Fibroblast of skin of left biceps (primary cell): ENCODE data around the gene KLHL29.
A peak's percentile ranks its signal among the peaks of the same experiment; 100 is the strongest.

ENCODE experiments used
- DNase-seq, 2 experiments: peaks; one replicate each; pipeline ENCODE4 v3.0.0-alpha.2; 2013; ENCODE audit warnings: low read depth in 2 of 2

KLHL29 gene

DNA sequence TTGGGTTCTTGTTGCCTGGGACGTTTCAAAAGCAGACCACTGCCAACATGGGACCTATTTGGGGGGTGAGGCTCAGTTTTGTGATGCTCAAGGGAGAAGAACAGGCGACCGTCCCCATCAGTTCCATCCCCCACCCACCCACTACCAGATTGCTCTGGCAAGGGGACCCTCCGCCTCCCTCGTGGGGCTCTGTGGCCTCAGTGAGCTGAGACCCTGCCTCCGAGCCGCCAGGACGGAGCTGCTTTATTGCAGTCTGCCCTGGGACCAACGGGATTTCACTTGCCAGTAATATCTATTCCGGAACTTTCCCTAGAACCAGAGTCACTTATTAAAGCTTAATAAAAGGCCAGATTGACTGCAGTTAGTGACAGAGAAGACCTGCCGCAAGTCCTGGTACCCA lies 146.3 kb downstream of the KLHL29 start:
- DNase-seq = no peak

DNA sequence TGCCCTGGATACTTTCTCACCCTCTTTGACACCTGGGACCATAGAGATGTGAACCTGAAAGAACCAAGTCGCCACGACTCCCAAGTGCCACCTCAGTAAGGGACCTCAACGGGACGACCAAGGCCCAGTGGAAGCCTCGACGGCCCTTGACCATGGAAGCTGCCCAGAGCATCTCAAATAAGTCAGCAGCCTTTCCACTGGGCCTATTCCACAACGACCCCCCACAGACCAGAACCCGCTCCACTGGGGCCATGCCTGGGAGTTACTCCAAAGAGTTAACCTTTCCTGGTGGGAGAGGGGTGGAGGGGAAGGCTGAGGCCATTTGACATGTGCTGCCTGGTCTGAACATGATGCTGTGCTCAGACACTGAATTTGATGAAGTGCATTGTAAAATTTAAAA lies 146.9 kb downstream of the KLHL29 start:
- DNase-seq = no peak

DNA sequence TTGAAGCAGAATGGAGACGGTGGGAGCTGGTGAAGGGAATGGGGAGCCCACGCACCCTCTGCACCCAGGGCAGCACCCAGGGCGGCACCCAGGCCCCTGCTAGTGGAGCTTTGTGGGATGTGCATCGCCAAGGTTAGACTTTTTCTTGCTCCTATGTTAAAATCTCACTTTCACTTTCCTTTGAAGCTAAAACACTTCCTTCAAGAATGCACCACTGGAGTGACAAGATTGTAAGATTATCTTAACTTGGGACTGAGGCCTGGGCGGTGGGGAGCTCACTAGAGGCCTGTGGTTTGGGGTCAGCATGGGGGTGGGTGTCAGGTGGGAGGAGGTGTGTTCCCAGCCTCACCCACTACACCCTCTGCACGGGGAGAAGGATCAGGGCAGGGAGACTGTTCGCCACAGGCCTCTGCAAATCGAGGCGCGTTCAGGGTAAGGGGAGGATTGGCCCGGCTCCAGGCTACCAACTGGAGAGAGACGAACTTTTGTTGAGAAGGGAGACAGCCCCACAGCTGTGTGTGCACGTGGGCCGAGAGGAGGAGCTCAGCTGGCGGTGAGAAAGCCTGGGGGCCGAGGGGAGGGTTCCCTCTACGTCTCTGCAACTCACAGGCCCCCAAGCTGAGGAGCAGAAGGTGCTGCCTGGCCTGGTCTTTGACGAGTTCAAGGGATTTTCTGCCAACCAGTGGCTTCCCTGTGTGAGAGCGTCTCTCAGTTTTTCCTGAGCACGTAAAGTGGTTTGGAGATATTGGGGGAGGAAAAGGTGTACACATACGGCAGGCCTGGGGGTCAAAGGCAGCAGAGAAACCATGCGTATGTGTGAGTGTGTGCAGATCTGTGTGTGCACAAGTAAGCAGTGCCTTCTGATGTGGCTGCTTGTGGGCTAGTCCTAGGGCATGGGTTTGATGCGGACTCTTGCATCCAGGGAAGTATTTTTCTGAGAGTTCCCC lies 147.7 kb downstream of the KLHL29 start:
- DNase-seq = no peak

DNA sequence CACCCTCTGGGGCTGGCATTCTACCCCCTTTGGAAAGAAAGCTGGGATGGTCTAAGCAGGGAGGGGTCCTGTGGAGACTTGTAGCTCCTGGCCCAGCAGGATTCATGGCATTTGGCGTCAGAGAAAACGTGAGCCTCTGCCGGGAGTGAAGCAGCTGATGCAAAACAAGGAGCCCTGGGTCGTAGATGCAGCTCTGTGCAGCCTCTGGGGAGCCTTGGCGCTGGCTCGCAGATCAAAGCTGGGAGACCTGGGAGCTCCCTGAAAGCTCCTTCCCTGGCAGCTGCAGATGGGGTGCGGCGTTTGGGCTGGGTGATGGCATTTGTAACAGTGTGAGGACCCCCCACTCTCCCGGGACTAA lies 148.3 kb downstream of the KLHL29 start:
- no peak for DNase-seq

DNA sequence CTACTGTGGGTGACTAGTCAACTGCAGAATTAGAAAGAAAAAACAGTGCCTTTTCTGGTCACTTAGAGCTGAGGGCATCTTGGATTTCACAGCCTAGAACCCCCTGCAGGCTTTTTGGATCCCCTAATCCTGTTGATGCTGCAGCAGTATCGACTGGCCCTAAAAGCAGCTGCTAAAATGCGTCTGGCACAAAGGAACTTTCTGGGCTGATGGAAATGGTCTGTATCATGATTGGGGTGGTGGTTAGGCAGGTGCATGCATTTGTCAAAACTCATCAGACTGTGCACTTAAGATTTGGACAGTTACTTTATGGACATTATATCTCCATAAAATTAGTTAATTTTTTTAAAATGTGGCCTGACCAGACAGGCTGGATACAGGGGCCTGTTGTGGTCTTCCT lies 149.8 kb downstream of the KLHL29 start:
- DNase-seq = no peak

DNA sequence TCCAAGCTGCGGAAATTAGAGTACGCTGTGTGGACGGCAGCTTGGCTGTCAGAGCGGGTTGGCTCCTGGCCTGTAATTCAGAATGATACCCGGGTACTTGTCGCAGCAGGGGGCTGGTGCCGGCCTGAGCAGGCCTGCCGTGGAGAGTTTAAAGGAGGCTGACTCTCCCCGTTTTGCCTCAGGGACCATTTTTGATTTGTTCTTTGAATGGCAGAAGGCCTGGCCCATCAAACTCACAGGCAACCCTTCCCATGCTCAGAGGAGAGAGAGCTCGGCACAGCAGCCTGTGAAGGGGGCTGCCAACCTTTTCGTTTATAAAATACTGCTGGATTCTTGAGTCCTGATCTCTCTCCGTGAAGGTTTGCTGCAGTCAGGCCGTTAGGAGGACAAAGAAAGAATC lies 151.3 kb downstream of the KLHL29 start:
- DNase-seq = no peak

DNA sequence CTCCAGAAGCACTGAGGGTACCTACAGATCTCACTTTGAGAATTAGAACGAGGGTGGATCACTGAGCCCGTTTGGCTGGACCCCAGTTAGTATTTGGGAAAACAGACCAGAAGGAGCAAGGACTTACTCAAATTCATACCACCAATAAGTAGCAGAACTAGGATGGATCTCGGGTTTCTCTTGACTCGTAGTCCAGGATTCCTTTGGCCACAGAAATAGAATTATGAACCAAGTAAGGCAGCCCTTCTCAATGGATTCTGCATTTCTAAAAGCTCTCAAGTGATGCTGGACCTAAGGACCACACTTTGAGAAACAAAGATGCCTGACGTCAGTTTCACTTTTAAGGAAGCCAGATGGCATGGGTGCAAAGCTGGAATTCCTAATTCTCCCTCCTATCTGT lies 153.0 kb downstream of the KLHL29 start:
- DNase-seq = peak; percentile 12 to 28

DNA sequence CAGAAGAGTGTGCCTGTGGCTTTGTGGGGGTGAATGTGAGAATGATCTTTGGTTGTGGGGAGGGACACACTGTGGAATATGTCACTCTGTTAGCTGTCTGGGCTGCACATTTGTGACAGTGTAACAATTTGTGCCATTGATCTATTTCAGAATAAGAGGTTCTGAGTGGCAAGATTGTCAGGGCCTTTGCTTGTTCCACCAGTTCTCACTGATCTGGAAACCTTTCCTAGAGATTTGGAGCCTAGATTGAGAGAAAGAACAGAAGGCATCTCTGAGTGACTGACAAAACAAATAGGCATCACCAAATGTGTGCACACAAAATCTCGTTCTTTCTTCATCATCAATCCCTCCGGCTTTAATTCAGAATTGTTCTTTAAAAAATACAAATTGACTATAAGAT lies 153.6 kb downstream of the KLHL29 start:
- DNase-seq = no peak

DNA sequence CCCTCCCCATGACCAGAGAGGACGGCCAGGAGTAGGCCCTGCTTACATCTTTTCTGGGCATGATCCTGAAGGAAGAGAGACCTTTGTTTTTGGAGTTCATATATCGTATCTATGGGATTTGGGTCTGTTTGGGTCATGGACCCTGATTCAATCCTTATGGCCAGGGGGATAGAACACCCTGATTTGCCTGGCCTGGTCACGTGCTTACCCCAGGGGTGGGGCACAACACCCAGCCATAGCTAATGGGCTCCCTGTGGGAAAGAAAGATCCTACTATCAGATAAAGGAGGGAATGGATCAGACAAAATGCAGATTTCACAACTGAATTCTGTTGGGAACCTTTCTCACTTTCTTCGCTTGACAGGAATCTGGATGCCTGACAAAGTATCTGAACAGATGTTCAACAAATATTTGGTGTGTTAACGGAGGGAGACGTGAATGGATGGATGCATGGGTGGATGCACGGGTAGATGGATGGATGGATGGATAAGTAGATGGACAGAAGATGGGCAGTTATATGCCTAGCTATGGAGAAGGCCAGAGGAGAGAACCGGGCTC lies 155.9 kb downstream of the KLHL29 start:
- DNase-seq = no peak

DNA sequence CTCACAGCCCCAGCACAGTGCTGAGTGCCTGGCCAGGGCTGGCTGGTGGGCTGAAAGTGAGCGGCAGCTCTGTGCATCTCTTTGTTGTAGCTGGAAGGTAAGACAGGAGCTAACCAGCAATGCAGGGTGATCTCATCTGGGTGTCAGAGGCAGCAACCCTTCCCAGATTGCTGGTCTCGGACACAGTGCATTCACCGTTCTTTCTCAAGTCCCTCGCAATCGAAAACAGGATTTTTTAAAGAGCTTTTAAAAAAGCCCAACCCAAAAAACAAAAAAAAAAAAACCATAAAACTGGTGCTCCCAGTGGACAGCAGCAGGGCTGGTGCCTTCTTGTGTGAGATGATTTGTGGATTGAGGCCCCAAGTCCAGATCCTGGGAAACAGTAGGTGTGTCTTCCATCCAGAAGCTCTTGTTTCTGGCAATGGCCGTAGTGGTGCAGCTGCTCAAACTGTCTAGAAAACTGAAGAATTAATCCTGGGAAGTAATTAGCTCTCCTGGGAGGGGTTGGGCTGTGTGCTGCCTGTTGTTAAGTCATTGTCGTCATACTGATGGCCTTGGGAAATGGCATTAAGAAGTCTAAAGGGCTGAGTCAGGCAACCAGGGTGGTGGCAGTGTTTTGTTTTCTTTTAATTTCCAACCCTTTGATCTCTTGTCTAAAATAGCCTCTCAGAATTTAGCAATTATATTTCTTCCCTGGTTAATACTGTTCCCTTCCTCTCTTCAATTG lies 156.7 kb downstream of the KLHL29 start:
- DNase-seq = no peak

DNA sequence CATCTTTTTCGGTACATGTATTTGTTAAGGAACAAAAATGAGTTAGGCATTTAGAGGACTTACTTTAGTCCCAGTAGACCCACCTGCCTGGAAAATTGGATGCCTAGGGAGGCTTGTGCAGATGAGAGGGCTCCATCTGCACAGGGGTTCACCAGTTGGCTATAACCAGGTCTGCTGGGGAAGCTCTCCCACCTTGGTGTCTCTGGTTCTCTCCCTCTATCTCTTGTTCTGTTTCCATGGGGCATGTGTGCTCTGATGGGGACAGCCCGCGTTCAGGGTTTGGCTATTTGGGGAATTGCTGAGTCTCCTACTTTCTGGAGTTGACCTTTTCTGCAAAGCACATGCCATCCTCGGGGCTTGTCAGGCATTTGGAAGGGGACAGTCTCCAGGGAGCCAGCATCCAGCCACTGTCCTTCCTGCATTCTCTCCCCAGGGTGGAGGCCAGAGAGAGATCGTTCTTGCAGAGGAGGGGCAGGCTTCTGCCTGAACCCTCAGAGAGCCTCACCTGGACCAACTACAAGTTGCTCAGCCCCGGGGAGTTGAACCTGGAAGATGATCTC lies 157.3 kb downstream of the KLHL29 start:
- no peak for DNase-seq

DNA sequence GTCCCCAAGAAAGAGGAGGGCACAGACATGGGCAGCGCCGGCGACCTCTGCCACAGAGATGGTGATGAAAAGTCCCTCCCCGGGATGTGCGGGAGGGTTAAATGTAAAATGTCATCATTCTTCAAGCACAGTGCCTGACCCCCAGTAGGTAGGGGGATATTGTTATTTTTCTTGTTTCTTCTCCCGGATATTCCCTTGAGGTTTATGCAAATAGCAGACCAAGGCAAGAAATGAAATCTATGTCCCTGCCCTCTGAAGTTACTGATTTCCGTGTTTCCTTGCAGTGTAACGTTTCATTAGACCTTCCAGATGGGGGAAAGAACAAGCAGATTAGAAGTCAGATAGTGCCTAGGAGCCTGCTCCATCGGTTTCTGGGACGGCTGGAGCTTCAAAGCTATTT lies 158.3 kb downstream of the KLHL29 start:
- DNase-seq = no peak

DNA sequence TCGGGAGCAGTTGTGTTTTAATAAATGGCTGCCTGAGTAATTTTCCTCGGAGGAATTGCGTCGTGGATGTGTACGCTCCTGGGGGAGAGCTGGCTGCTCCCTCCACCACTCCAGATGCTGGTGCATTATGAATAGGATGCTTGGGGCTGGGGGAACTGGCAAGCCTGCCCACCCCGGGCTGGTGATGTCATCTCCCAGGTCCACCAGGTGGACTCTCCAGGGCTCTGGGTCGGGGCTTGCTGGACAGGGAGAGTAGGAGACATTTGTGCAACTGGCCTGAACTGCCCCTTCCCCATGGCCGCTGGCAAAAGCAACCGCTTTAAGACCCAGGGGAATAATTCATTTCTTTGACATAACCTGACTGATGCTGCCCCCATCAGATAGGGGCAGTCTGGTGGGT lies 158.7 kb downstream of the KLHL29 start:
- no peak for DNase-seq

DNA sequence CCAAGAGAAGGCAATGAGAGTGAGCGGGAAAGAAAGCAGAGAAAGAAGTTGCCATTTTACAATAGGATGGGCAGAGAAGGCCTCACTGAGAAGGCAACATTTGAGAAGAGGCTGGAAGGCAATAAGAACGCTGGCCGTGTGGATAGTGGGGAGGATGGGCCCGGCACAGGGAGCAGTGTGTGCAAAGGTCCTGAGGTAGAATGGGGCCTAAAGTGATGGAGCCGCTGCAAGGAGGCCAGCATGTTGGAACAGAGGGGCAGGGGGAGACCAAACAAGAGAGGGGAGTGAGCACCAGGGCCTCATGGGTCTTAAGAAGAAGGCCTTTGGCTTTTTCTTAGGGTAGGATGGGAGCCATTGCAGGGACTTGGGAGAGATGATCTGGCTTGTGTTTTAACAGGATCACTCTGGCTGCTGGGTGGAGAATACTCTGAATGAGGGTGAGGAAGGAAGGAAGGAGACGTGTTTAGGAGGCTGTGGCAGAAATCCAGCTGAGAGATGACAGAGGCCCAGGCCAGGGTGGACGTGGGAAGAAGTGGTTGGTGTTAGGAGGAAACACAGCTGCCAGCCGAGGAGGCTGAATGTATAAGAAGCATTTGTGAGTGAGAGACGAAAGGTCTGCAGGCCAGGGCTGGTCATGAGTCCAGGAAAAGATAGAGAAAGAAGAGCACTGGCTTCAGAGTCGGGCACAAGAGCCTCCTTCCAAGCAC lies 159.8 kb downstream of the KLHL29 start:
- DNase-seq = no peak

DNA sequence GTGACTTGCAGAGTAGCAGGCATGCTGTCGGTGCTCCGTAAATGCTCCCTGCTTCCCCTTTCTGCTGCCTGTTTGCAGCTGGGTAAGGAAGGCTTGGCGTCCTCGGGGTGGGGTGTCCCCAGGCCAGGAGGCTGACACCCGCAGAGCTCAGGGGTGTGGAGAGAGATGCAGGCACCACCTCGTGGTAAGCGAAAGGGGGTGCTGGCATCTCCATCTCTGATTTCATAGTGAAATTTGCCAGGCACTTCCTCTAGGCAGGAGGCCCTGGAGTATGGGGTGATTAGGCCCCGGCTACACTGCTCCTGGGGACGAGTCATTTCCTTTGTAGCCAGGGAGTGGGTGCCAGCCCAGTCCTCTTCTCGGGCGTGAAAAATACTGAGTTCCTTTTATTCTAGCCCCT lies 160.4 kb downstream of the KLHL29 start:
- DNase-seq = no peak

DNA sequence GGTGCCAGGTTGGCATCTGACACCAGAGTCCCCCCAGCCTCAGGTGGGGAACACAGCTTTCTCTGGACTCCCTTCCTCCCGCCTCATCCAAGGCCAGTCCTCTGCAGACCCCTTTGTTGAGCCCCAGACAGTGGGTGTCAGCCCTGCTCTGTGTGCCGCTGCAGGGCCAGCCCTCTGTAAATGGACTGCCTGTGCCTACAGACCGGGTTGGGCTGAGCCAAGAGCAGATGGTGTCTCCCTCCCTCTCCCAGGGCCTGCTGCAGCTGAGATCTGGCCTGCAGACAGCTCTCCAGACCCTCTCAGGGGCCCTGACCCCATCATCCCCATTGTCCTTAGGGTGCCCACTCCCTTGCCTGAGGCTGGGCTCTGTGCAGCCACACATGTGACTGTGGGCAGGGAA lies 160.8 kb downstream of the KLHL29 start:
- DNase-seq = no peak

DNA sequence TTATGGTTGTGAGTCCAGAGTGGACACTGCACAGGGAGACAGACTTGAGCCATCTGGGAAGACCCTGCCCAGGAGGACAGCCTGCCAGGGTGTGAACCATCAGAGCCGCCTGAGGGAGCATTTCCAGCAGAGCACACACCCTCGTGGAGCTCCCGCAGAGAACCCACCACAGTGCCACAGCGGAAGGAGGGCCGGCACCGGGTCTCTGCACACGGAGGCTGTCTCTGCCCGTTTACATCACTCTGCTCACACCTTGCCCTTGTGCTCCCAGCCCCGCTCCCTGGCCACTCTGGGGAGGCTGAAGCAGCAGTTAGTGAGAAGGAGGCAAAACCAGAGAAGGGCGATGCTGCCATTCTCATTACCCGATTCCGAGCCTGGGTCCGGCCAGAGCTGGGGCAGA lies 161.9 kb downstream of the KLHL29 start:
- no peak for DNase-seq

DNA sequence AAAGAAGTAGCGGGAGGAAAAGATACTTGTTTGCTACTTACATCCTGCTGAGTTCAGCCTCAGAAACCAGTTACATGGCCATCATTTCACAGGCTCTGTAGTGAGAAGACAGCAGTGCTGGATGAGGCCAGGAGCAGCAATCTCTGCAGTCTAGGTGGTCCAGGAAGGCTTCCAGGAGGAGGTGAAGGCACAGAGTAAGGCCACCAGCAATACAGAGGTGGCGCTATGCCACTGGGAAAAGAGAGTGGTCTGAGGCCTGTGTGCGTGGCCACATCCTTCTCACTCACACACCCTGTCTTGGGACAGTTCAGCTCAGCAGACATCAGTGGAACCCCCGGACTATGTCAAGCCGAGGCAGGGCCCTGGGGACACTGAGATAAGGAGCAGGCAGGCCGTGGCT lies 162.7 kb downstream of the KLHL29 start:
- DNase-seq = no peak

DNA sequence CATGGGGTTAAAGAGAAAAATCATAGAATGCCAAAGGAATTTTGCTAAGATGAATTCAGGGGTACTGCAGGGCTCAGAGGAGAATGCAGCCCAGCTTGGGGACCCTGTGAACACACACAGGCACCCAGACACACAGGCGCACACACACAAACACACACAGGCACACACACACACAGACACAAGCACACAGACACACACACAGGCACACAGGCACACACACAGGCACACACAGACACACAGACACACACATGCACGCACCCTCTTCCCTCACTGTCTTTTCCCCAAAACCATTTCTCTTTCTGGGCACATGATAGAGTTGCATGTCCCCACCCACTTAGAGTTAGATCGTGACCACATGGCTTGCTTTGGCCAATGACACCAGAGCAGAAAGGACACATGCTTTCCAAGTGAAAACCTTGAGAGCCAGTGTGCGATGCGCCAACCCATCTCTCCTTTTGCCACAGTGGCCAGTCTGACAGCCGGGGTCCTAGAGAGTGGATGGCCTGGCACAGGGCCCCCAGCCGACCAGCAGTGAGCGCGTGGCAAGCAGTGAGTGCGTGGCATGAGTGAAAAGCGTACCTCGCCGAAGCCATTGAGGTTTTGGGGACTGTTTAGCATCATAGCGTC lies 163.3 kb downstream of the KLHL29 start:
- no peak for DNase-seq

DNA sequence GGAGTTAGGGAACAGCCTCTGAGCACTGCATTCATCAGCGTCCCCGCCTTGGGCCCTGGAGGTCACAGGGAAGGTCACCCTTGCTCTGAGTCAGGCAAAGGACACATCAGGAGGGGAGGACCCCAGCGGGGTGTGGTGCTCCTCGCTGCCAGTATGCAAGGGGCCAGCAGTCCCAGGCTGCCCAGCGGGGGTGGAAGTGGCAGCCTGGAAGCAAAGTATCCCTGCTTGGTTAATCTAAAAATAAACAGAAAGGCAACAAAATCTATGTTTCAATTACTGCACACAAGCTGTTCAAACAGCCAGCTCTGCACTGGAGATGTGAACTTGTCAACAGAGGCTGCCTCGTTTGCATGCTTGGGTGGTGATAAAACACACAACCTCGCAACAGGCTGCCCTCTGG lies 164.1 kb downstream of the KLHL29 start:
- DNase-seq = no peak

DNA sequence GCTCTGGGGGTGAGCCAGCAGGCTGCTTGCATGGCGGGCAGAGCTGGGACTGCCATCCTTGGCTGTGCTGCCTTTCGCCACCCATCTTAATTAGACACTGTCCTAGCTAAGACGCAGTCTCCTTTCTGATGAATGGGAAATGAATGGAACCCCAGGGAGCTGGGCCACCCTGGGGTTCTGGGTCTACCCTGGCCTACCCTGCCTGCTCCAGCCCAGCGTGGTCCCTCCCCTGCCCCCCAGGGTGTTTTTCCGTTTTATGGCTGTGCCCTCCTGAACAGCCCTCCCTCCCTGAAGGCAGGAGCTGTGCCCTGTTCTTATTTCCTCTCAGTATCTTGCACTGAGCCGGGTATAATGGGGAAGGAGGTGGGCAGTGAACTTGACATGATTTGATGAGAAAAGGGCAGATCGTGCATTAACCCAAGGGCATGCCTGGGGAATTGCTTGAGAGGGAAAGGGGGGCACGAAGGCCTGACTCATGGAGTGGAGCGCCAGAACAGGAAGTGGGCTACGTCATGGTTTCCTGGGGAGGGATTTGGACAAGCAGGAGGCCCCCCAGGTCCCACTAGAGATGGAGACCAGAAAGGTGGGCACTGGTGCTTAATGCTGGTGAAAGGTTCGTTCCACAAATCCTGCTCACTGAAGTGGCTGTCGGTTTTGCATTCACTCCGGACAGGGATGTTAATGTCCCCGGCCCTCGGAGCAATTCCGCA lies 165.0 kb downstream of the KLHL29 start:
- no peak for DNase-seq
